GM21528 (cell line): ENCODE data around the gene ERICH4.
"Not testable (repeated sequence)": the region's sequence is repeated elsewhere in the genome, so short reads cannot be mapped to it uniquely, and the experiment has no call there.

Experiments used
- ATAC-seq: cut with Tn5 transposase; IDR thresholded peaks from one replicate; pipeline ENCODE4 v1.9.1; 2021; ENCODE audit warnings: mild to moderate bottlenecking, moderate library complexity; ENCODE audit not compliant: unreplicated experiment, low FRiP score

The ERICH4 gene

DNA sequence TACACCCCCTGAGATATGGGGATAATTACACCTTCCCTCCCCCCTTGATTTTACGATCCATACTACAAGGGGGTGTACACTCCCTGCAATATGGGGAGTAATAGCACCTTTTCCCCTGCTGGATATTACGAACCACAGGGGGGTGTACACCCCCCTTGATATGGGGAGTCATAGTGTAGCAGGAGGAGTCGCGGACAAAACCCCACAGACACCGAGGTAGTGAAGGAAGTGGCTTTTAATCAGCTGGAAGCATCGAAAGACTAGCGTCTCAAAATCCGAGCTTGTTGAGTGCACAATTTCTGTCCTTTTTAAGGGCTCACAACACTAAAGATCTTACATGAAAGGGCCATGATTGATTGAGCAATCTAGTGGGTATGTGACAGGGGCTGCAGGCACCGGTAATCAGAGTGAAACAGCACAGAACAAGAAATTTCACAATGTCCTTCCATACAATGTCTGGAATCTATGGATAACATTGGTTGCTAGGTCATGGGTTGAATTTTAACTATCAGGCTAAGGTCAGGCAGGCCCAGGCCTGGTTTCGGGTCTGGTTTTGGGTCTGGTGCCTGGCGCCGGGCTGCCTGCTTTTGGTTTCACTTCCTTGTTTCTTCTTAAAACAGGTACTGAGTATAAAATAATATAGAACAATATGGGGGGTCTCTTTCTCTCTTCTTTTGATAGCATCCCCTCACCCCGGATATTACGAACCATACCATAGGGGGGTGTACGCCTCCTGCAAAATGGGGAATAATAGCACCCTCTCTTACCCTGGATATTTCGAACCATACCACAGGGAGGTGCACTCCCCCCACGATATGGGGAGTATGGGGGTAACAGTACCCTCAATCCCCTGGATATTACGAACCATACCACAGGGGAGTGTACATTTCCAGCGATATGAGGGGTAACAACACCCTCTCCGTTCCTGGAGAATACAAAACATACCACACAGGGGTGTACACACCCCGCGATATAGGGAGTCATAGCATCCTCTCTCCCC is 20.6 kb downstream of the ERICH4 start:
- ATAC-seq: not testable (repeated sequence)

DNA sequence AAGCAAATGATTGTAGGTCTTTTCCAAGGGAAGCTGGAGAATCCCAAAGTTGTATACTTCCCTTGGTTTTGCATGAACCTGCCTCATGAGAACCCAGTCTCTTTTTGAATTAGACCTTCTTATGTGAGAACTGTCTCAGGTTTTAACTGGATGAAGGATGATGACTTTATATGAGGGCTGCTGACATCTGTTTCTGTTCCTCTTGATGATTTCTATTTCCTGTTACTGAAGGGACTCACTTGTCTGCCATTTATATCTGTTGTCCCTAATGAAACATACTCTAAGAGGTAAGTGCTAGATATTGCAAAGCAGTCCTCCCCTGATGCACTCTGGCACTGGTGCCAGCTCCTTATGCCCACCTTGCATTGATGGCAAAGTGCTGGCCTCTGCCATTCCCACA is 33.6 kb downstream of the ERICH4 start:
- ATAC-seq: no peak

DNA sequence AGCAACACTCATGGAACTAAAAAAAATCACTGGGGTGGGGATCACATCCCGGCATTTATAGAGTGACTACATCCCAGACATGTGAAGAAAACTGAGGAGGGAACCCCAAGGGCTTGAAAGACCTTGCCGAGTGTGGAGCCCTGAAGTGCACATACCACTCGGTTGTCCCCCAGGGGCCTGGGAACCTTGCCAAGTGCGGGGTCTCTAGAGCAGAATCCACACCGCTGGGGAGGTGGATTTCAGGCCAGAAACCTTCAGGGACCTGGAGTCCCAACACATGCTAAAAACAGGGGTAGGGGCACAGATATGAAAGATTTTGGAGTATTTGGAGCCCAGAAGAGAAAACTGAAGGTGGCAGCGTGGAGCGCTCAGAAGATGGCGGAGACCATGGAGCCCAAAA is 35.2 kb downstream of the ERICH4 start:
- no peak for ATAC-seq

DNA sequence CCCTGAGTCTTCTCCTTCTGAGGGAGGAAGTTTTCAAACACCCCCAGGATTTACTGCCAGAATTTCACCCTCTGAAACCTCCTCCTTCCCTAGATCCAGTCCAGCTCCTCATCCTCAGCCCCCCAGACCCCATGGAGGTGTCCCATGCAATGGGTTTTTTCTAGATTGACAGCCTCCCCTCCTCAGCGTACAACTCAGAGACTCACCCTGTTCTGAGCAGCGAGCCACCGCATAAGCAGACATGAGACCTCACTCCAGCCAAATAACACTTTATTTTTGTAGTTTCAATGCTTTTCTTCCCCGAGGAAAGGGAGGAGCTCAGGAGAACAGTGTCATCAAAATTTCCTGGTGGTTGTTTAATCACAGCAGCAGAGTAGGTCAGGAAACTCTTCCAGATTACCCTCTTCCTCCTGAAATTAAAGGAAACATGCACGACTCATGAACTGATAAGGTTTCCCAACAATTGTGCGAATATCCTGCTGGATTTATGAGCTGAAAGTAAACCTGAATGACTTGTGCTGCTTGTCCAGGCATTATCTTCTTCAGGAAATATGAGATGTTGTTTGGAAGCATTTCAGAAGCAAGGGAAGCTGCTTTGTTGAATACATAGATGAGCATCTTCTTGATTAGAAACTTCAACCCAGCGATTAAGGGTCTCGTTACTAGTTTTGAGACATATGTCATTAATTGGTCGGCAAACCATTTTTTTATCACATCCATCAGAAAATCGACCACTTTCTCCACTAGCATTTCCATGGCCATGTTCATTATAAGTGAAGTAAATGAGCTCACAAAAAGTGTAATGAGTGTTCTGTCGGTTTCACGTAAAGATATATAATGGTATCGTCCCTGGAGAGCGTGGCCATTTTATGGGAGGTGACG is 36.2 kb downstream of the ERICH4 start:
- ATAC-seq: no peak

DNA sequence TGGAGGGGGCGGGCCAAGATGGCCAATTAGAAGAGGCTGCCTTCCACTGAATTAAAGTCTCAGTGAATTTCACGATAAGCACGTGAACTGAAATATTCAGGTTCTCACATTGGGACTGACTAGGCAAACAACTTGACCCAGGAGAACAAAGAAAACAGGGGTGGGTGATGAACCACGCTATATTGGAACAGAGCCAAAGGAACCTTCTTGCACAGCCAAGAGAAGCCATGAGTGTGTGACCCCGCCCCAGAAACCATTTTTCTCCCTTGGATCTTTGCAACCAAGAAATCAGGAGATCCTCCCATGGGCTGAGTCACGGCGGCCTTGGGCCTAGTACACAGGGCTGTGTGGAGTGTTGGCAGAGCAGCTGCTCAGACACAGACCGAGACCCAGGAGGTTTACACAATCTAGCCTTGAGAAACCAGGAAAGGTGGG is 36.8 kb downstream of the ERICH4 start:
- no peak for ATAC-seq

DNA sequence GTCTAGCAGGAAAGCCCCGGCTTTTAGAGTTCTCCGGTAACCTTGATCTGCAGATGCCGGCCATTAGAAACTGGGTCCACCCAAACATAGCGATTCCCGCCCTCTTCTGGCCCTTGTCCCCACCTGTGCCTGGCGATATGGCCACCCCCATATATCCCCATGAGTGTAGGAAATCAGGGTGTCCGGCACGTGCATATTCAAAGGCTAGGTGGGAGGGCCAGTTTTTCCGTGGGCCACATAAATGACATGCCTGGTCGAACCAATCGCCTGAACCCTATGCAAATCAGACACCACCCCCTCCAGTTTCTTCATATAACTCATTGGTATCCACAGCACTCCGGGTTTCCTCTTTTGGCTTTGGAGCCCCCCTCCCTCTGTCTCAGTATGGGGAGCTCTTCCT is 37.4 kb downstream of the ERICH4 start:
- ATAC-seq: no peak

DNA sequence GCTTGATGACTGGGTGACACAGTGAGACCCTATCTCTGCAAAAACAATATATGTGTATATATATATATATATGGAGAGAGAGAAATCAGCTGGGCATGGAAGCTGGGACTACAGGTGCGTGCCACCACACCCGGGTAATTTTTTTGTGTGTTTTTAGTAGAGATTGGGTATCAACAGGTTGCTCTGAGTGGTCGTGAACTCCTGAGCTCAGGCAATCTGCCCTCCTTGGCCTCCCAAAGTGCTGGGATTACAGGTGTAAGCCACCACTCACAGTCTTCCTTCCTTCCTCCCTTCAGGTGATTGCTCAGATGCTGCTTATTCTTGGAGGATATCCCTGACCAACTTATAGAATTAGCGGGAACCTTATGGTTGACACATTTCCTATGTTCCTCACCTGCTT is 41.9 kb downstream of the ERICH4 start:
- ATAC-seq: no peak

DNA sequence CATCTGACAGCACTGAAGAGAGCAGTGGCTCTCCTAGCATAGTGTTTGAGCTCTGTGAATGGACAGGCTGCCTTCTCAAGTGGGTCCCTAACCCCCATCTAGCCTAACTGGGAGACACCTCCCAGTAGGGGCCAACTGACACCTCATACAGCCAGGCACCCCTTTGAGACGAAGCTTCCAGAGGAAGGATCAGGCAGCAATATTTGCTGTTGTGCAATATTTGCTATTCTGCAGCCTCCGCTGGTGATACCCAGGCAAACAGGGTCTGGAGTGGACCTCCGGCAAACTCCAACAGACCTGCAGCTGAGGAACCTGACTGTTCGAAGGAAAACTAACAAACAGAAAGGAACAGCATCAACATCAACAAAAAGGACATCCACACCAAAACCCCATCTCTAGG is 44.0 kb downstream of the ERICH4 start:
- ATAC-seq: not testable (repeated sequence)

DNA sequence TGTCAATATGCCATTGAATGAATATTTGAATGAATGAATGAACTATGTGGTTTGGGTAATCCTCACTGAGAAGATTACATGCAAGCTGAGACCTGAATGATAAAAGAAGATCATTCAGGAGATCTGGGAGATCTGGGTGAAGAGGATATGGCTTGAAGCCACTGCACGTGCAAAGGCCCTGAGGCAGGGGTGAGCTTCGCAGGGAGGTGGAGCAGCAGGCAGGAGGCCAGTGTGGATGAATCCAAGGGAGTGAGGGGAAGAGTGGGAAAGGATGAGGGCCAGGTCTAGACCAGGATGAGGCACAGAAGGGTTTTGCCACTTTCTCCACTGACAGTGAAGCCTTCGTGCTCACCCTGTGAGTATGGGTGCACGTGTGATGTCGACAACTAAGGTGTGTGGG is 49.9 kb downstream of the ERICH4 start:
- ATAC-seq: no peak
